ENCODE data around the gene SSBP2. TPM values are rescaled to one million over a fixed set of nuclear protein-coding genes. Genes with fewer than 3 reads are reported as not detected.

The SSBP2 gene
- total and polyA plus RNA-seq, 2 donors (not counting 1 experiment from before 2014, with no cell fraction given): 44.4 to 63.1 TPM

DNA sequence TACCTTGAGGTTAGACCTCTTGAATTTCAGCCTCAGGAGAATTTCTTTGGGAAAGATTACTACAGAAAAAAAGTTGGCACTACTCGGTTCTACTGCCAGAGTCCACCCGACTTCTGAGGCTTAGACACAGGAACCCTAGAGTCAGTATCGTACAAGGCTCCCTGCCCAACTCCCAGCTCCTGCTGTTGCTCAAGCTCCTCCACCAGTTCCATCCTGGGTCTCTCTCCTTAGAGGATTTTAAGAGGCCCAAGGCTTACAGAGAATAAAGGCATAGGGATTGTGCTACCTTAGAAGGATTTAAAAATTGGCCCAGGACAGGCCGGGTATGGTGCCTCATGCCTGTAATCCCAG is 29.0 kb upstream of the SSBP2 start:
- no peak overlapping the region for H3K4me3 ChIP-seq (replicated peaks in 1 of 4; ENCODE audit: control extremely low read depth in 1 of 4, insufficient read depth in 1 of 4, low read depth in 3 of 4, low read length in 4 of 4)
- H3K79me2 ChIP-seq (ENCODE audit: control insufficient read depth, insufficient read depth, low read length): no peaks in the 10 kb centered on the region
- TF ChIP-seq EZH2 (IDR thresholded peaks at IDR 0.05; ENCODE audit: low read length, missing control alignments): no peak
- TF ChIP-seq, protein P1, sequence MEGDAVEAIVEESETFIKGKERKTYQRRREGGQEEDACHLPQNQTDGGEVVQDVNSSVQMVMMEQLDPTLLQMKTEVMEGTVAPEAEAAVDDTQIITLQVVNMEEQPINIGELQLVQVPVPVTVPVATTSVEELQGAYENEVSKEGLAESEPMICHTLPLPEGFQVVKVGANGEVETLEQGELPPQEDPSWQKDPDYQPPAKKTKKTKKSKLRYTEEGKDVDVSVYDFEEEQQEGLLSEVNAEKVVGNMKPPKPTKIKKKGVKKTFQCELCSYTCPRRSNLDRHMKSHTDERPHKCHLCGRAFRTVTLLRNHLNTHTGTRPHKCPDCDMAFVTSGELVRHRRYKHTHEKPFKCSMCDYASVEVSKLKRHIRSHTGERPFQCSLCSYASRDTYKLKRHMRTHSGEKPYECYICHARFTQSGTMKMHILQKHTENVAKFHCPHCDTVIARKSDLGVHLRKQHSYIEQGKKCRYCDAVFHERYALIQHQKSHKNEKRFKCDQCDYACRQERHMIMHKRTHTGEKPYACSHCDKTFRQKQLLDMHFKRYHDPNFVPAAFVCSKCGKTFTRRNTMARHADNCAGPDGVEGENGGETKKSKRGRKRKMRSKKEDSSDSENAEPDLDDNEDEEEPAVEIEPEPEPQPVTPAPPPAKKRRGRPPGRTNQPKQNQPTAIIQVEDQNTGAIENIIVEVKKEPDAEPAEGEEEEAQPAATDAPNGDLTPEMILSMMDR (conservative IDR thresholded peaks at IDR 0.05 in 1 of 2, IDR thresholded peaks at IDR 0.05 in 1 of 2; ENCODE audit: low read depth in 1 of 2, low read length in 2 of 2): no peak
- no peak overlapping the region for H3K9ac ChIP-seq (ENCODE audit: insufficient read depth, low read length)
- H4K20me1 ChIP-seq (ENCODE audit: control insufficient read depth, extremely low read depth, insufficient read depth, low read length): no peaks in the 10 kb centered on the region
- peaks cover 5% of the 10 kb centered on the region for H3K4me1 ChIP-seq (ENCODE audit: control insufficient read depth, extremely low read depth, insufficient read depth, low read length)
- H3K36me3 ChIP-seq (ENCODE audit: control insufficient read depth, insufficient read depth, low read length): no peaks in the 10 kb centered on the region
- H2AFZ ChIP-seq (ENCODE audit: low read length): peak overlapping the region; percentile 41
- H3K27ac ChIP-seq (ENCODE audit: insufficient read depth, low read length): no peak overlapping the region
- no peaks in the 10 kb centered on the region for H3K9me3 ChIP-seq (ENCODE audit: control insufficient read depth, insufficient read depth, low read depth, low read length)
- H3K4me2 ChIP-seq (ENCODE audit: extremely low read depth, insufficient read depth, low read length): no peak overlapping the region
- no peak for DNase-seq (ENCODE audit: low read depth in 2 of 2)
- no peaks in the 10 kb centered on the region for H3K27me3 ChIP-seq (ENCODE audit: control insufficient read depth, insufficient read depth, low read length)

DNA sequence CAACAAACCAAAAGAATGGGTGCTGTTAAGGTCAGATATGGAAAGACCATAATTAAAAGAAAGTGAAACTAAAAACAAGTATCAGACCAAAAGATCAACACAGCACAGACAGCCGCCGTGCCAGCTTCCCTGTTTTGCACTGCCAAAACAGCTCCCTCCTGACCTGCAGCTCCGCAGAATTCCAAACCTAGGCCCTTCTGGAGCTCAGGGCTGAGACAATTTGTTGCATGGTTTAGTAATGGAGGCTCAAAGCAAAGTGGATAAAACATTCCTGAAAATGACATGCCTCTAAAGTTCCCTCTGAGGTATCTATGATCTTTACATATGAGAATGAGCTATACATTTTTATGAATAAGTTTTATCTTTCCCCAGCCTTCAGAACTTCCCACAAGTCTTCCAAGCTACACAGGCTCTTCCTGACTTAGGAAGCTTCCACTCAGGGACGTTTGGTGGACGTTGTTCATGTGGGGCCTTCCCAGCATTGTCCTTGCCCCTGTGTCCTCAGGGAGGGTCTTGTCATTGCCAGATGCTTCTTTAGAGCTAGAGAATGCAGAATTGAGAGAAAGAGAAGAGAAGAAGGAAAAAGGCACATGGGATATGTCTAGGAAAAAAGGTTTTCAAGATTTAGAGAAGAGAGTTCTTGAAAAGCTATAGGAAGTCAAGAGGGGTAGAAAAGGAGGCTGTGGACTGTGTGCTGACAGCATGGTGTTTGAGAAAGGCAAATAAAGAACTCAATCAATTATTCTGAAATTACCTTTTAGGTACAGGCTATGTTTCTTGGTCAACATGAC is 28.4 kb upstream of the SSBP2 start:
- Histone ChIP-seq H3K4me3 (replicated peaks in 1 of 4; ENCODE audit: control extremely low read depth in 1 of 4, insufficient read depth in 1 of 4, low read depth in 3 of 4, low read length in 4 of 4) (peak overlapping the region; percentile 13 to 37 (median 28)), H3K27ac (ENCODE audit: insufficient read depth, low read length) (peak overlapping the region; percentile 51)

DNA sequence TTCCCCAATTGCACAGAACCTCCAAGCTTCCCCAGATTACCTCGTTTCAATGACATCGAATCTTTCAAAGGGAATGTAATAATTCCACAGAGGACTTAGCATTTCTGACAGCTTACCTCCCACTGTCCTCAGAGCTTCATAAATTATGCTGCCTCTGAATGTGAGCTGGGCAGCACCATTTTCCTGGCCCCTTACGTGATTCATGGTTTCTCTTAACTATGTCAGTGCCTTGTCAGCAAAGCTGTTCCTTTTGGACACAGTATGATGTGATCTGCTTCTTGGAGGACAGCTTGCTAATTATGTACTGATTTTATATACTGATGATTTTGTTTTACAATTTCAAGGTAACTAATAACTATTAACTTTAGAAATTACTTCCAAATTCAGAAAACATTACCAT is 27.7 kb upstream of the SSBP2 start:
- Histone ChIP-seq H3K9ac (ENCODE audit: insufficient read depth, low read length) (no peak overlapping the region), H2AFZ (ENCODE audit: low read length) (peak overlapping the region; percentile 41), H3K4me3 (replicated peaks in 1 of 4; ENCODE audit: control extremely low read depth in 1 of 4, insufficient read depth in 1 of 4, low read depth in 3 of 4, low read length in 4 of 4) (peak overlapping the region; percentile 13 to 37 (median 28)), H3K36me3 (ENCODE audit: control insufficient read depth, insufficient read depth, low read length) (no peaks in the 10 kb centered on the region), H3K79me2 (ENCODE audit: control insufficient read depth, insufficient read depth, low read length) (no peaks in the 10 kb centered on the region), H3K27ac (ENCODE audit: insufficient read depth, low read length) (peak overlapping the region; percentile 51), H3K9me3 (ENCODE audit: control insufficient read depth, insufficient read depth, low read depth, low read length) (no peaks in the 10 kb centered on the region), H4K20me1 (ENCODE audit: control insufficient read depth, extremely low read depth, insufficient read depth, low read length) (no peaks in the 10 kb centered on the region), H3K27me3 (ENCODE audit: control insufficient read depth, insufficient read depth, low read length) (no peaks in the 10 kb centered on the region), H3K4me2 (ENCODE audit: extremely low read depth, insufficient read depth, low read length) (peak overlapping the region; percentile 87), H3K4me1 (ENCODE audit: control insufficient read depth, extremely low read depth, insufficient read depth, low read length) (peaks cover 5% of the 10 kb centered on the region)
- no peak for TF ChIP-seq EZH2 (IDR thresholded peaks at IDR 0.05; ENCODE audit: low read length, missing control alignments)
- TF ChIP-seq, protein P1 (conservative IDR thresholded peaks at IDR 0.05 in 1 of 2, IDR thresholded peaks at IDR 0.05 in 1 of 2; ENCODE audit: low read depth in 1 of 2, low read length in 2 of 2): no peak
- peak; percentile 44 to 77 for DNase-seq (ENCODE audit: low read depth in 2 of 2)

More for the DNA sequence above, 28.4 kb upstream of the SSBP2 start:
- Histone ChIP-seq H2AFZ (ENCODE audit: low read length) (peak overlapping the region; percentile 41), H3K4me2 (ENCODE audit: extremely low read depth, insufficient read depth, low read length) (peak overlapping the region; percentile 87), H3K9ac (ENCODE audit: insufficient read depth, low read length) (peak overlapping the region; percentile 18), H3K4me1 (ENCODE audit: control insufficient read depth, extremely low read depth, insufficient read depth, low read length) (peaks cover 5% of the 10 kb centered on the region), H4K20me1 (ENCODE audit: control insufficient read depth, extremely low read depth, insufficient read depth, low read length) (no peaks in the 10 kb centered on the region), H3K9me3 (ENCODE audit: control insufficient read depth, insufficient read depth, low read depth, low read length) (no peaks in the 10 kb centered on the region), H3K36me3 (ENCODE audit: control insufficient read depth, insufficient read depth, low read length) (no peaks in the 10 kb centered on the region), H3K27me3 (ENCODE audit: control insufficient read depth, insufficient read depth, low read length) (no peaks in the 10 kb centered on the region), H3K79me2 (ENCODE audit: control insufficient read depth, insufficient read depth, low read length) (no peaks in the 10 kb centered on the region)
- no peak for TF ChIP-seq EZH2 (IDR thresholded peaks at IDR 0.05; ENCODE audit: low read length, missing control alignments)
- TF ChIP-seq, protein P1 (conservative IDR thresholded peaks at IDR 0.05 in 1 of 2, IDR thresholded peaks at IDR 0.05 in 1 of 2; ENCODE audit: low read depth in 1 of 2, low read length in 2 of 2): no peak
- DNase-seq (ENCODE audit: low read depth in 2 of 2): peak; percentile 53 to 63
